Iris pigment epithelial cell (primary cell): Measurements from ENCODE around the gene ACTL8.
A peak's percentile ranks its signal among the peaks of the same experiment; 100 is the strongest.

ENCODE experiments used
- DNase-seq: peaks from one replicate; pipeline ENCODE4 v3.0.0-alpha.2; 2011; ENCODE audit warnings: low read depth

The ACTL8 gene

DNA sequence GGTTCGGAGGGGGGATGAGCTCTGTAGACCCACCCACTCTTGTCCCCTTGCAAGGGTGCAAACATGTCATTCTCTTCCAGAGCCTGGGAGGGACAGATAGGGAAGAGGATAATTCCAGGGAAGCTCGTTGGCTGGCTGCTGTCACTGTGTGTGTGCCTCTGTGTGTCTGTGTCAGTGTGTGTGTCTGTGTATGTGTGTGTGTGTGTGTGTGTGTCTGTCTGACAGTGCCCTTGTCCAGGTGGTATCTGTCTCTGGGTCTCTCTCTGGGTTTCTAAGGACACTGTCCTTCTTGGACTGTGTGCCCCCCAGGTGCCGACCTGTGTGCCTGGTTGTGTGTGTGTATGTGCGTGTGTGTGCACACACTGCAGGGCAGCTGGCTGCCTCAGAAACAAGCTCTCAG is 90.5 kb downstream of the ACTL8 start:
- no peak for DNase-seq

DNA sequence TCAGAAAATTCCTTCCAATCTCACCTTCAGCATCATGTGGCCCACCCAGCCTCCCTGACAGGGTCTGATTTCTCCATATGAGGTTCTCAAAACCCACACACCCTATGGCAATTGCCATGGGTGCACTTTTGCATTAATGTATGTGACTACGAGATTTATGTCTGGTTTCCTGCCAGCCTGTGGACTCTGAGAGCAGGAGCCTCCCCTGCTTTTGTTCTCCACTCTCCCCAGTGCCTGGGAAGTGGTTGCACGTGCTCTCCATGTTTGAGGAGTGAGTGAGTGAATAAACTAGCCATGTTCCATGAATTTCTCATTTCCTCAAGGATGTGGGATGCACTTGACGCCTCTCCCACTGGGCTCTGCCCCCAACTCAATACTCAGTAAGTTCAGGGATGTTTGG is 91.2 kb downstream of the ACTL8 start:
- DNase-seq: no peak

DNA sequence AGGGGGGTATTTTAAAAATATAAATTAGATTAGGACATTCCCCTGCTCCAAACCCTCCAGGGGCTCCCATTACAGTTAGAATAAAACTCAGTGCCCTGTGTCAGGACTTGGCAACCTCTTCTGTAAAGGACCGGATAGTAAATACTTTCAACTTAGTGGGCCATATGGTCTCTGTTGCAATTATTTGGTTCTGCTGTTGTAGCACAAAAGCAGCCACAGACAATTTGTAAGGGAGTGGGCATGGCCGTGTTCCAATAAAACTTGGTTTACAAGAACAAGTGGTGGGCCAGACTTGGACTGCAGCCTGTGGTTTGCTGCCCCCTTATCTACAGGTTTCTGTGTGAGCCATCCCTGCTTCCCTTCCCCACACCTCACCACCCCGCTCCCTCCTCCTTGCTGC is 92.0 kb downstream of the ACTL8 start:
- no peak for DNase-seq

DNA sequence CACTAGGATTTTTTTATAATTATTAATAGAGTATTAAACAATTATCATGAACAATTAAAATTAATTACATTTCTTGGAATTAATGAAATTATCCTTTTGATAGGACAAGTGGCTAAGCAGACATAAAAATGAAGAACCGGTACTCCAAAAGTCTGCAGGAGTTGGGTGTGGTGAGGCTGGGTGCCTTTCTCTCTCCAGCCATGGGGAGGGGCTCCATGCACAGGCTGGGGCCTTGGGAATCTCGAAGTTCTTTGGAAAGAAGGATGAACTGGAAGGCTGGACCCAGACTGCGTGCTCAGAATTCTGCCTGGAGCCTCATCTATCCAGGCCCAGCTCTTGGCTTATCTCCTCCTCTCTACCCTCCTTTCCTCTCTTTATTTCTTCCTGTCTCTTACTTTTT is 94.1 kb downstream of the ACTL8 start:
- no peak for DNase-seq

DNA sequence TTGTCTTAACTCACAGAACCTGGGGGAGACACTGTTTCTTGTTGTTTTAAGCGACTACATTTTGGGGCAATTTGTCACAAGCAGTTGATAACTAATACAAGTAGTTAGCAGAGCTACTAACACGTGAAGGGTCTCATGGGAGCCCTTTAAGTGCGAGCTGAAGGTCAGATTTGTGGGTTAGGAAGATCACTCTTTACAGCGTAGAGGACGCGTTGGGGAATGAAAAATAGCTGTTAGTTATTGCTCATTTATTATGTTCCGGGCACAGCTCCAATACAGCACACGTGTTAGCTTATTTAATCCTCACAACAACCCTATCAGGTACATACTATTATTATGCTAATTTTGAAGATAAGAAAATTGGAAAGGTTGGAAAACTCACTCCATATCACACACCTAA is 95.9 kb downstream of the ACTL8 start:
- no peak for DNase-seq

DNA sequence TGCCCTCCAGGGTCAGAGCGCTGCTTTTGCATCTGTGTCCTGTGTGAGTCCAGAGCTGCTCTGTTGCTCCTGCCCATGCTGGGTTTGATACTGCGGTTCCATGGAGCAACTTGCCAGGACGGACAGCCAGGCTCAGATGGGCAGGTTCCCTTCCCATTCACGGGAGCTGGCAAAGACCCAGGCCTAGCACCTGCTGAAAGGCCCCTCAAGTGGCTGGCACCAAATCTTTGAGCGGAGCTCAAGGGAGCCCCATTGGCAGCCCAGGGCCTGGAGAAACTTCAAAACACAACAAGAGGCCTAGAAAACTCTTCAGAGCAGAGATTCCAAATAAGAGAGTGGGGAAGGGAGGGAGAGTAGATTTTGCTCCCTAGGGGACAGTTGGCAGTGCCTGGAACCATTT is 97.2 kb downstream of the ACTL8 start:
- DNase-seq: no peak

DNA sequence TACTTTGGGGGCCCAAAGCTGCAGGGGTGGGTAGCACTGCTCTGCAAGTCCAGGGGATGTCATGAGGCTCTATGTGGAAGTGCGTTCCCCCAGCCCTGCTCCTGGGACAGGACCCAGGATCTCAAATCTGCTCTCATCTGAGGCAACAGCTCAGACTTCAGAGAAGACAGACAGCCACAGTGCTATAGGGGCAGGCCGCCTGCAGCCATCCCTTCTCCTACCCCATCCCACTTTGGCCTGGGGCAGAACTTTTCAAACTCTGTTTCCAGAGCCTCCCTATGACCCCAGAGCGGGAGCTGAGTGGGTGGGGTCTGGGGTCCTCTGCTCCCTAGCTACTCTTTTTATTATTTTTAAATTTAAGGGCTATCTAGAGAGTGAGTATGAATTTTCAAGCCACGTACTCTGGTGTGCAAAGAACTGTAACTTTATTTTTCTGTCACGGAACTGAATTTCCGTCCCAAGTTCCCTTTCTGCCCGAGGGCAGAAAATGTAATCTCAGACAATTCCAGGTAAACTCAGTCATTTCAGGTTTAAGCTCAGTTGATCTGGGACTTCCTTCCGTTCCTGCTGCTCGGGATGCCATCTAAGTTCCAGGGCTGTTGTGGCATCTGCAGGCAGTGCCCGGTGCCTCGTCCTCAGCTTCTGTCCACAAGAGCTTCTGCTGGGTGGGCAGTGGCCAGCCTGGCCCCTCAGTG is 98.3 kb downstream of the ACTL8 start:
- no peak for DNase-seq

DNA sequence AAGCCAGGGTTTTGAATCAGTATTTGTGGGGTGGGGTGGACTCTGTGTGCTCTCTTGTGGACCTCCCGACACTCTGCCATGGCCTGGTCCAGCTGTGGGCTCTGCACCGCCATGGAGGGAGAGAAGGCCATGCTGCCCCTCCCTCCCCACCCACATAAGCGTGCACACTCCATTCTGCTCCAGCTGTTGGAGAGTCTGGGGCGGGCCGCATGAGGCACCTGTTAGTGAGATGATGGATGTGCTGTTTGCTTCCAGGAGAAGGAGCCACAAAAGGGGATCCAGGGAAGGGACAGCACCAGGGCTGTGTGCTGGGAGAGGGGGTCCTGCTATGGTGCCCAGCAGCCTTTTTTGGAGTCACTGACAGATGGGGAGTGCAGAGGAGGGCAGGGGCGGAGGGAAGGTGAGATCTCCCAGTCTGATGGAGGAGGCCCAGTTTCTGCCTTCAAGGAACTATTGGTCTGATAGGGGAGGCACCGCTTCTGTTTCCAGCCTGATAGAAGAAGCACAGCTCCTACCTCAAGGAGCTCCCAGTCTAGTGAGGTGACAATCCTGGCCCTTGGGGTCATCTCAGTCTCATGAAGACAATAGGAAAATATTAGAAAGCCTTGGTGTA is 101.5 kb downstream of the ACTL8 start:
- DNase-seq: no peak

DNA sequence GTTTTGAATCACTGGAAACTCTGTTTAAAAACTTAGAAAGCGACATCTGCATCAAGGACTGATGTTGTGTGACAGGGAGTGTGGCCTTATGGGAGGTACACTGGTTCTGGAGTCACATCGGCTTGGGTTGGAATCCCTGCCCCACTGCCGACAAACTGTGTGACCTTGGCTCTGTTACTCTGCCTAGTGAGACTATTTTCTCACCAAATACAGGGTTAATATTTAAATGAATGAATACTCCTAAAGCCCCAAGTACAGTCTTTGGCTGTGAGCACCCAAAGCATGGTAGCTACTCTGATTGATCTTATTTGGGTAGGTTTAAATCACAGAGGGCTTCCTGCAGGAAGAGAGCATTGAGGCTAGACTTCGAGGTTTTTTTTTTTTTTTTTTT is 102.0 kb downstream of the ACTL8 start:
- no peak for DNase-seq

DNA sequence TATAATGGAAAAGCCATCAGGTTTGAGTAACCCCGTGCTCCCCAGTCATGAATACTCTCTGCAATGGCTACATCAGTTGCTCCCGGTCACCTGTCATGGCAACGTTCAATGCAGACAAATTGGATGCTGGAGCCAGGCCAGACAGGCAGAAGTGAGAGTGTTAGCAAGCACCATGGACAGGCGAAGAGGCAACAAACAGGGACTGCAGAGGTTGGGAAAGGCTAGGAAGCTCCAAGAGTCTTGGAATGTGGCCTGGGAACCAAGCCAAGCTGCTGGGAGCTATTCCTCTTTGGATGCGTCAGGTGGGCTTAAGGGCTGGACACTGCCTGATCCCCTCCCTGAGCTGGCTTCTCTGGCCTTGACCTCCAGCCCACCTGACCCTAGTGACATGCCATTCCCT is 102.9 kb downstream of the ACTL8 start:
- DNase-seq: peak; percentile 12

DNA sequence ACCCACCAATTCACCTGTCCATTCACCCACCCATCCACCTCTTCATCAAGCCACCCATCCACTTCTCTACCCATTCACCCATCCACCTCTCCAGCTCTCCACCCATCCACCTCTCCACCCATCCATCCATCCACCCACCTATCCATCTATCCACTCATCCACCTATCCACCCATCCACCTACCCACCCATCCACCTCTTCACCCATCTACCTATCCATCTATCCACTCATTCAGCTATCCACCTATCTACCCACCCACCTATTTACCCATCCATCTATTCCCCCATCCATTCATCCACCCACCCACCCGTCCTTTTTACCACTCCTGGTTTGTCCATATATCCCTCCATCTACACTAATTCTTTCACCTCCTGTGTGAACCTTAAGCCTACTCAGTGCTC is 105.7 kb downstream of the ACTL8 start:
- DNase-seq: no peak

DNA sequence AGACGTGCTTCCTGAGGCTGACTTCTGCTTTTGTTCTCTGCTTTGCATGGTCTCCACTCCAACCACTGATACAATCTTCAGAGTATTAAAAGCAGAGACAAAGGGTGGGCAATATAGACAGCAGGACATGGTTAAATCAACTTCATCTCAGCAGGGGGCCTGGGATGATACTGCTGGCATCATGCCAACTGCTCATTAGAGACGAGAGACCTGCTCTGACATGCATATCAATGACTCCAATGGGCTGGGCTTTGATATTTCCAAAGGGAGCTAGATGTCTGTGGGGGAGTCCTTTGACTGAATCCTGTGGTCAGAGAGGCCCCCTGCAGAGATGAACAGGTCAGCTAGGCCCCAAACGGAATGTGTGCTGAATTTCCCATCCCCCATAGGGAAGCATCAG is 106.6 kb downstream of the ACTL8 start:
- peak; percentile 64 for DNase-seq

DNA sequence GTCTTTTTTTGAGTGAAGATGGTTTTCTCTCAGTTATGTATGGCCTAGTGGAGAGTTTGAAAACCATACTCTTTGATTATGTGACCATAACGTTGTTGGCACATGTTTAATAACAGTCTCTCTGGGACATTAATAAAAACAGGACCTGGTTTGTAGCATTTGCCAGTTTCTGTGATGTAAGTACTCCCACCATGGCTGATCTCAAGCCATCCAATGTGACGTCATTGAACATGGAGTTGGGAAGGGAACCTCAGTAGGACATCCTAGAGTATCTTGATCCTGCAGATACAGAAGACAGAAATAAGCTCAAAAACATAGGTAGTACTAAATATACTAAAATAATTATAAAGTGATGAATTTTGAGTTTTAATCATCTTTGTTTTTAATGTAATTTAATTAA is 107.0 kb downstream of the ACTL8 start:
- no peak for DNase-seq

DNA sequence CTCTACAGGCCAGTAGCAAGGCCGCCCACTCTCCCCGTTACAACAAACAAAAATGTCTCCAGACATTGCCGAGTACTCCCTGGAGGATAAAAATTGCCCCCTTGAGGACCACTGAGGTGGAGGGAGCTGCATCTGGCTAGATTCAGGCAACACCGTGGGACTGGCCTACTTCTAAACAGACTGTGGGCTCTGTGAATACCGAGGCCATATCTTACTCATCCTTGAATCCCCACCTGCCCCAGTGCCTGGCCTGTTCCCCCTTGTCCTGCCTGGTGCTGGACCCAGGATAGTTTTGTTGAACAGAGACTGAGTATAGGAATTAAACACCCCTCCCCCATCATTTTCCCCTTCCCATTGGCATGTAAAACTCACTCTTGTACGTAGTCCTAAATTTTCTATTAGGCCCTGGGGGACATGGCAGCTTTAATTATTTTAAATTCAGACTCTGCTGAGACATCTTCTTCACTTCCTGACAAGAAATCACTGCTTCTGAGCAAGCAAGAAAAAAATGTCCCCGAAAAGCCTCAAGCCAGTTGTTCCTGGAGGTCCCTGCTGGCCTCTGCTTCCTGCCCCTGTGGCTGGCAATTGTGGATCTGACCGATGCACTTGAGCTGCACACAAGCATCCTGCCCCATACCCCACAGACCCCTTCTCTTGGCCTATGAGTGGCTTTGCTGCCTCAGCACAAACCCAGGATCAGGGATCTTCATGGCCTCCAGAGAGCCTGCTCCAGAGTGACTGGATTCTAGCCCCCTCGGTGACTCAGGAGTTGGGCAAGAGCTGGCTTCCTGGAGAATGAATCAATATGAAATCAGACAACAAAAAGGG is 111.0 kb downstream of the ACTL8 start:
- DNase-seq: peak; percentile 95

DNA sequence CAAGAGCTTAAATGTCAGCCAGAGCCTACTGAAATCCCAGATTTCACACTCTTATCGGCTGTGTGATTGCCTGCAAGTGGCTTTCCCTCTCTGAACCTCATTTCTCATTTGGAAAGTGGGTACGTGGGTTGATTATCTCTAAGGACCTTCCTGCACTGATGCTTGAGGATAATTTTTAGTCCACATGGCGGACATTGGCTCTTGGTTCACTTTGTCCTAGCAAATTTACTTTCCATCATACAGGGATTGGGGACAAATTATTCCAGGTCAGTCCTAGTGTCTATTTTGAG is 111.6 kb downstream of the ACTL8 start:
- DNase-seq: no peak

DNA sequence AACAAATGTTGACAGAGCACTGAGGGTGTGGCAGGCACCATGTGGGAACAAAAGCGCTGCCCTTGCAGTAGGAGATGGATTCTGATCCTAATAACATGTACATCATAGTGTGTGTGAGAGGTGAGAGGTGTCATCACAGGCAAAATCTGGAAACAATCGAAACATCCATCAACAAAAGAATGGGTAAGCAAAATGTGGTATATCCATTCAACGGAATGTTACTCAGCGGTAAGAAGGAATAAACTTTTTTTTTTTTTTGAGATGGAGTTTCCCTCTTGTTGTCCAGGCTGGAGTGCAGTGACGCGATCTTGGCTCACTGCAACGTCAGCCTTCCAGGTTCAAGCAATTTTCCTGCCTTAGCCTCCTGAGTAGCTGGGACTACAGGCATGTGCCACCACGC is 112.3 kb downstream of the ACTL8 start:
- no peak for DNase-seq

DNA sequence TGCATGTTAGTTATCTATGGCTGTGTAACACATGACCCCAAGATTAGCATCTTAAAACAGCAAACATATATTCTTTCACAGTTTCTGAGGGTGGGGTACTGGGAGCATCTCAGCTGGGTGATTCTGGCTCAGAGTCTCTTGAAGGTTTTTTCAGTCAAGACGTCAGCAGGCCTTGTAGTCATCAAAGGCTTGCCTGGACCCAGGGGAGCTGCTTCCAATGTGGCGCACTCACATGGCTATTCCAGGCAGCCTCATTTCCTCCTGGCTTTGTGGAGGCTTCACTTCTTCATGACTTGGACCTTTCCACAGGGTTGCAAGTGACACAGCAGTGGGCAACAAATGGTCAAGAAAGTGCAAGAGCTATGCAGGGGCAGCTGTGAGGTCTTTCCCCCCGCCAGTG is 114.7 kb downstream of the ACTL8 start:
- DNase-seq: peak; percentile 38

DNA sequence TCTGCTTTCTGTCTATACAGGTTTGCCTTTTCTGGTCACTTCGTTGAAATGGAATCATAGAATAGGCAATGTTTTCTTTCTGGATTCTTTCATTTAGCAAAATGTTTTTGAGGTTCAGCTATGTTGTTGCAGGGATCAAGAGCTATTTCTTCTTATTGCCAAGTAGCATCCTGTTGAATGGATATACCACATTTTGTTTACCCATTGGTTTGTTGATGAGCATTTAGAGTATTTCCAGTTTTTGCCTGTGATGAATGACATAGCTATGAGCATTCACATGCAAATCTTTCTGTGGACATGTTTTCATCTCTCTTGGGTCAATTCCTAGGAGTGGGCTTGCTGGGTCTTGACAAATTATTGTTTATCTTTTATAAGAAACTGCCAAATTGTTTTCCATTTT is 115.5 kb downstream of the ACTL8 start:
- no peak for DNase-seq

DNA sequence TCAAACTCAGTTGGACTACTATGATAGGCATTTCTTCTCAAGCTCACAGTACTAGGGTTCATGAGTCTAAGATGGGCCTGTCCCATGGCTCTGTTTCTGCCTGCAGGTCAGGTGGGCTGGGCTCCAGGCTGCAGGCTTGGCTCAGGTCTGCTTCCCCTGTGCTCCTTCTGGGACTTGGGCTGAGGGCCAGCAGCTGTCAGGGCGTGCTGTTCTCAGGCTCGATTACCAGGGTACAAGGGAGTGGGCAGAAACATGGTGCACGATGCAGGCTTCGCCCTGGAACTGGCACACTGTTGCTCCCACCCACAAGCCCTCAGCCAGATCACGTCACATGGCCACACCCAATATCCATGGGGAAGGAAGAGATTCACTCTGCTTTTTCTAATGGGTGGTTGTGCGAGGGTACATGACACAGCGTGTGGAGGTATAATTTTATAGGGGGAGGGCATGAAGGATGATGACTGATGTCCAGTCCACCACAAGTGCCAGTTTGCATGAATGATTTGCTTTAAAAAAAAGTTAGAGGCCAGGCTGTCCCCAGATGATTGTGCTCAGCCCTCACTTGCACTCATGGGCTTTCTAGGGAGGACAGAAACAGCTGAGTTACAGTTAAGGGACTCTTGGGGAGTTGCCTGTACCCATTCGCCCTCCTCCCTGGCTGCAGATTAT is 118.0 kb downstream of the ACTL8 start:
- no peak for DNase-seq

DNA sequence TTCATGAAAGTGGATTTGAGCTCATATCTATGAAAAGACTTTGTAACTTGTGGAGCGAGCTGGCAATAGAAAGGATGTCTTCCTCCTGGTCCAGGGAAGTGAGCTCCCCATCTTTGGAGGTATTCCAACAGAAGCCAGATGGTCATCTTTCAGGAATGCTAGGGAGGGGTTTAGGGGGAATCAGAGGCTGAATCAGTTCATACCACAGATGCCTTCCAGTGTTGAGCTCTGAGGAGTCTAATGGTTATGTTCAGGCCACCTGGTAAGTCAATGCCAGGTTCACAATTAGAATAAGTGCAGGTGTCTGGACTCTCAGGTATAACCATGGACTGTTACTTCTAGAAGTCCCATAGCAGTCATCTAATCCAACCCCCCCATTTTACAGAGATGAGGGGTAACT is 119.1 kb downstream of the ACTL8 start:
- peak; percentile 91 for DNase-seq

DNA sequence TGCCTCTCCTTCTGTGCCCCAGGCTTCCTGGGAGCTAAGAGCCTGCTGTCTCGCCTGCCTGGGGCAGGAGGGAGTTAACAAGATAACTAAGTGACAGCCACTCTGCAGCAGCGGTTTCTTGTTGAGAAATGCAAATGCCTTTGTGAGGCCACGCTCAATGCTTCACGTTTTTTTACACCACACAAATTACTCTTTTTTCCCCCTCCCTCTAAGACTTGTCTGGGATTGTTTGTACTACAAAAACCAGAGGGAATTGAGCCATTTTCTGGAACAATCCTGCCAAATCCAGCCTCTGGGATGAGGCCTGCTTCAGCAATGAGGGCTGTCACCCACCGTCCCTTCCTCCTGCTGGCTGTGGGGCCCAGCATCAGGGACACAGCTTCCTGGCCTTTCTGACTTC is 119.6 kb downstream of the ACTL8 start:
- peak; percentile 88 for DNase-seq

DNA sequence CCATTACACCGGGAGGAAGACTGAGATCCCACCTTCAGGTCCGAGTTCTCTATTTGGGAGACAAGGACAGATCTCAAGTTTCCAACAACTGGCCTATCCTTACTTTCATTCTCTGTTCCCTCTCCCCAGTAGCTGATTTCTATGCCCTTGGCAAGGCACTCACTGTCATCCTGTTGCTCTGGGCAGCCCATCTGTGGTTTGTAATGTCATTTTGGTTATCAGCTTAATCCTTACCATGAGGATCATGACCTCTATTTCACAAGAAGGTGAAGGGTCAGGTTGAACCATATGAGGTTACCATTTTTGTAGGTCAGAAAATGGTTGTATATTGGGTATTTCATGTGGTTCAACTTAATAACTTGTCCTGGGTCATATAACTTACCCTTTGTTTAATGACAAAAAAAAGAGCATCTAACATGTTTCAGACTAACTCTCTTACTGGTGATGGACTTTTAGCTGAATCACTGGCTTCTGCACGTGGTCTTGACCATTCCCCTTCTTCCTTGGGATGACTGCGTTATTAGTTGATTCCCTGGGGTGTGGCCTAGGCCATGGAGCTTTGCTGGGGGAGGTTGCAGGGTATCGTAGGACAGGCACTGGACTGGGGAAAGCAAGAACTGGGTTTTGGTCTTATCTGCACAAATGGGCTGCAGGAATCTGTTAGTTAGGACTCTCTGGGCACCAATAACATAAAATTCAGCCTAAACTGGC is 120.2 kb downstream of the ACTL8 start:
- DNase-seq: peak; percentile 53
